H9 (cell line): ENCODE data around the gene ADAMTS13. TPM values are rescaled to one million over a fixed set of nuclear protein-coding genes. Genes with fewer than 3 reads are reported as not detected.

ENCODE experiments used
- DNase-seq: peaks from one replicate; pipeline ENCODE4 v3.0.0-alpha.2; 2017
- H2AFZ ChIP-seq: one replicate; pipeline ENCODE4 v1.6.1; 2013; ENCODE audit warnings: mild to moderate bottlenecking, low read length, control low read depth, moderate library complexity
- H2AK5ac ChIP-seq: 2 replicates; pipeline ENCODE4 v1.6.1; 2013; ENCODE audit warnings: low read length, control low read depth, mixed read lengths; ENCODE audit not compliant: insufficient read length
- H2BK120ac ChIP-seq: one replicate; pipeline ENCODE4 v1.6.1; 2013; ENCODE audit warnings: low read depth, mild to moderate bottlenecking, low read length, control low read depth, inconsistent platforms; ENCODE audit not compliant: poor library complexity, severe bottlenecking
- H2BK12ac ChIP-seq: 2 replicates; pipeline ENCODE4 v1.6.1; 2013; ENCODE audit warnings: low read length, control low read depth, mixed read lengths, low read depth; ENCODE audit not compliant: insufficient read length
- H2BK15ac ChIP-seq: 2 replicates; pipeline ENCODE4 v1.6.1; 2013; ENCODE audit warnings: low read depth, low read length, control low read depth
- H2BK20ac ChIP-seq: one replicate; pipeline ENCODE4 v1.6.1; 2013; ENCODE audit warnings: low read depth, mild to moderate bottlenecking, low read length, control low read depth, inconsistent platforms; ENCODE audit not compliant: poor library complexity, severe bottlenecking
- H2BK5ac ChIP-seq: 2 replicates; pipeline ENCODE4 v1.6.1; 2013; ENCODE audit warnings: low read length, control low read depth, mixed read lengths; ENCODE audit not compliant: insufficient read length
- H3K14ac ChIP-seq: 2 replicates; pipeline ENCODE4 v1.6.1; 2013; ENCODE audit warnings: low read length, control low read depth; ENCODE audit not compliant: insufficient read depth
- H3K18ac ChIP-seq: 2 replicates; pipeline ENCODE4 v1.6.1; 2013; ENCODE audit warnings: low read depth, mild to moderate bottlenecking, mixed read lengths, low read length, control low read depth; ENCODE audit not compliant: insufficient read length
- H3K23ac ChIP-seq: 2 replicates; pipeline ENCODE4 v1.6.1; 2013; ENCODE audit warnings: low read length, control low read depth, mixed read lengths, low read depth; ENCODE audit not compliant: insufficient read length
- H3K23me2 ChIP-seq: 2 replicates; pipeline ENCODE4 v1.6.1; 2013; ENCODE audit warnings: low read depth, mild to moderate bottlenecking, mixed read lengths, low read length, control low read depth; ENCODE audit not compliant: insufficient read length, poor library complexity, severe bottlenecking
- H3K27ac ChIP-seq: 2 replicates; pipeline ENCODE4 v1.5.1; 2013; ENCODE audit warnings: low read length, control low read depth, mixed read lengths, low read depth; ENCODE audit not compliant: insufficient read length
- H3K27me3 ChIP-seq: 2 replicates; pipeline ENCODE4 v1.6.1; 2013; ENCODE audit warnings: low read length, control low read depth, inconsistent platforms; ENCODE audit not compliant: insufficient read depth
- H3K4ac ChIP-seq: 2 replicates; pipeline ENCODE4 v1.6.1; 2013; ENCODE audit warnings: low read depth, mild to moderate bottlenecking, control low read depth, inconsistent platforms, low read length, moderate library complexity
- H3K4me1 ChIP-seq: 2 replicates; pipeline ENCODE4 v1.6.1; 2013; ENCODE audit warnings: low read length, control low read depth, inconsistent platforms; ENCODE audit not compliant: insufficient read depth
- H3K4me2 ChIP-seq: 2 replicates; pipeline ENCODE4 v1.6.1; 2013; ENCODE audit warnings: low read length, control low read depth, mixed read lengths; ENCODE audit not compliant: insufficient read length, insufficient read depth
- H3K56ac ChIP-seq: 2 replicates; pipeline ENCODE4 v1.6.1; 2013; ENCODE audit warnings: low read depth, mild to moderate bottlenecking, mixed read lengths, low read length, control low read depth; ENCODE audit not compliant: insufficient read length
- H3K79me1 ChIP-seq: 2 replicates; pipeline ENCODE4 v1.6.1; 2013; ENCODE audit warnings: low read depth, mild to moderate bottlenecking, moderate library complexity, low read length, control low read depth, inconsistent platforms; ENCODE audit not compliant: insufficient read depth, poor library complexity, severe bottlenecking
- H3K79me2 ChIP-seq: 2 replicates; pipeline ENCODE4 v1.6.1; 2013; ENCODE audit warnings: low read length, control low read depth, inconsistent platforms; ENCODE audit not compliant: insufficient read depth
- H3K9ac ChIP-seq: 2 replicates; pipeline ENCODE4 v1.6.1; 2013; ENCODE audit warnings: low read length, control low read depth, mixed read lengths; ENCODE audit not compliant: insufficient read length; ENCODE audit errors: extremely low read depth
- H3K9me3 ChIP-seq: one replicate; pipeline ENCODE4 v1.6.1; 2013; ENCODE audit warnings: low read depth, low read length, inconsistent platforms; ENCODE audit not compliant: control insufficient read depth
- H3T11ph ChIP-seq: one replicate; pipeline ENCODE4 v1.6.1; 2013; ENCODE audit warnings: mild to moderate bottlenecking, low read length, control low read depth, inconsistent platforms
- H4K20me1 ChIP-seq: one replicate; pipeline ENCODE4 v1.6.1; 2013; ENCODE audit not compliant: control insufficient read depth, insufficient read length, insufficient read depth
- H4K5ac ChIP-seq: 2 replicates; pipeline ENCODE4 v1.6.1; 2013; ENCODE audit warnings: low read depth, mild to moderate bottlenecking, mixed read lengths, low read length, control low read depth; ENCODE audit not compliant: insufficient read length
- H4K8ac ChIP-seq: replicated peaks from 2 replicates; pipeline ENCODE4 v1.6.1; 2013; ENCODE audit warnings: low read length, control low read depth, mixed read lengths, low read depth; ENCODE audit not compliant: insufficient read length
- H4K91ac ChIP-seq: 2 replicates; pipeline ENCODE4 v1.6.1; 2013; ENCODE audit warnings: low read depth, mild to moderate bottlenecking, moderate library complexity, mixed read lengths, low read length, control low read depth; ENCODE audit not compliant: insufficient read length
- H3K27ac Mint-ChIP-seq, 3 experiments: 2 replicates in 2 of 3; 3 replicates in 1 of 3; pipeline ENCODE4 v1.8.0; 2020 to 2021; ENCODE audit warnings: mixed read lengths in 3 of 3, mild to moderate bottlenecking in 1 of 3, moderate library complexity in 1 of 3
- H3K27me3 Mint-ChIP-seq: 2 replicates; pipeline ENCODE4 v1.8.0; 2021; ENCODE audit warnings: low read depth, mild to moderate bottlenecking, moderate library complexity, mixed read lengths
- H3K36me3 Mint-ChIP-seq, 3 experiments: 2 replicates in 2 of 3; 3 replicates in 1 of 3; pipeline ENCODE4 v1.8.0; 2020 to 2021; ENCODE audit warnings: low read depth in 3 of 3, mixed read lengths in 3 of 3; ENCODE audit not compliant: insufficient read depth in 1 of 3
- H3K4me1 Mint-ChIP-seq, 2 experiments: 2 replicates each; pipeline ENCODE4 v1.8.0; 2020; ENCODE audit warnings: mixed read lengths in 2 of 2
- H3K4me3 Mint-ChIP-seq, 2 experiments: 2 replicates in 1 of 2; 3 replicates in 1 of 2; pipeline ENCODE4 v1.8.0; 2020 to 2021; ENCODE audit warnings: mild to moderate bottlenecking in 2 of 2, mixed read lengths in 2 of 2, moderate library complexity in 1 of 2
- H3K9me3 Mint-ChIP-seq, 2 experiments: 2 replicates in 1 of 2; 3 replicates in 1 of 2; pipeline ENCODE4 v1.8.0; 2020; ENCODE audit warnings: mild to moderate bottlenecking in 2 of 2, mixed read lengths in 2 of 2, moderate library complexity in 1 of 2
- CTCF ChIP-seq: fragments of 200-600 bp; sonication (generic); conservative IDR thresholded peaks from 3 replicates; pipeline ENCODE4 v1.8.0; 2021; ENCODE audit warnings: antibody characterized with exemption, mild to moderate bottlenecking
- WGBS: extraction: QIAGEN DNeasy Blood & Tissue Kit; methylation state at CpG from one replicate; pipeline ENCODE4 v1.1.7; 2013; ENCODE audit warnings: missing lambda C conversion rate, low lambda C conversion rate, mixed read lengths; ENCODE audit not compliant: insufficient read length; ENCODE audit errors: extremely low coverage; 5-methylcytosine and 5-hydroxymethylcytosine counted together
- total RNA-seq: library from RNA; stranded (reverse); gene quantifications from 2 replicates; pipeline ENCODE4 v1.2.1, GENCODE V29; 2021

Gene ADAMTS13
- total RNA-seq, 1 experiment from 2014 or later, result 8.8 TPM

GRCh38 chr9:133483611-133484010, 61.4 kb downstream of the ADAMTS13 start:
- Histone ChIP-seq H2BK120ac (no peak overlapping the region), H3K23ac (no peak overlapping the region), H3K9me3 (no peaks in the 10 kb centered on the region), H4K91ac (no peak overlapping the region), H3K27me3 (no peaks in the 10 kb centered on the region), H3T11ph (no peak overlapping the region), H3K14ac (no peak overlapping the region), H3K4me1 (no peaks in the 10 kb centered on the region), H2AK5ac (no peak overlapping the region), H3K9ac (no peak overlapping the region), H4K8ac (no peak overlapping the region), H3K18ac (no peak overlapping the region), H3K79me2 (no peaks in the 10 kb centered on the region), H4K5ac (no peak overlapping the region), H2BK5ac (no peak overlapping the region), H2BK20ac (no peak overlapping the region), H3K4ac (no peak overlapping the region), H3K27ac (no peak overlapping the region), H3K79me1 (no peaks in the 10 kb centered on the region), H2AFZ (no peak overlapping the region), H3K56ac (no peak overlapping the region), H3K23me2 (peaks cover 7% of the 10 kb centered on the region), H4K20me1 (no peaks in the 10 kb centered on the region), H3K4me2 (no peak overlapping the region), H2BK15ac (no peak overlapping the region), H2BK12ac (no peak overlapping the region)
- no peak overlapping the region; a peak in 2 of 7 replicates for H3K27ac Mint-ChIP-seq
- H3K9me3 Mint-ChIP-seq, result no peaks in the 10 kb centered on the region; a peak in 1 of 5 replicates
- WGBS, result no CpG with 5 or more reads among the region's 9 CpGs
- no peak overlapping the region for H3K4me3 Mint-ChIP-seq
- no peak for TF ChIP-seq CTCF
- no peak for DNase-seq
- peaks cover 0 to 8% of the 10 kb centered on the region in 2 experiments; a peak in 1 of 4 replicates for H3K4me1 Mint-ChIP-seq
- no peaks in the 10 kb centered on the region for H3K36me3 Mint-ChIP-seq
- peaks cover 25% of the 10 kb centered on the region for H3K27me3 Mint-ChIP-seq
